A549 (cell line): ENCODE data around the gene ITGA1.

ENCODE experiments used
- CTCF ChIP-seq: fragments of >200 bp; sonication (Bioruptor Twin); formaldehyde crosslinking; IDR thresholded peaks from 3 replicates; pipeline ENCODE4 v1.5.1; 2016
- EHF ChIP-seq: fragments of 250-450 bp; sonication (Bioruptor Pico); IDR thresholded peaks from 2 replicates; pipeline ENCODE4 v1.5.0; 2020; ENCODE audit warnings: mild to moderate bottlenecking
- GATA3 ChIP-seq: IDR thresholded peaks from 2 replicates; pipeline ENCODE4 v1.6.1; 2012; ENCODE audit warnings: borderline replicate concordance

- TF ChIP-seq CTCF (no peak), EHF (CRISPR knock-in tag) (no peak), GATA3 (no peak)
These were observed 221.0 kb downstream of the ITGA1 start for GRCh38 chr5:53008751-53009150.
